COLO668 (cell line): ENCODE results near the gene REEP6.
"Not testable (repeated sequence)": the region's sequence is repeated elsewhere in the genome, so short reads cannot be mapped to it uniquely, and the experiment has no call there.

Experiments
- DNase-seq: peaks from one replicate; lab custom pipeline; 2025; ENCODE audit not compliant: unreplicated experiment; lab: John Stamatoyannopoulos, UW

Gene REEP6

GRCh38 chr19:1471515-1472160 lies 19.3 kb upstream of the REEP6 start:
- DNase-seq: no peak

GRCh38 chr19:1472231-1473084 lies 18.5 kb upstream of the REEP6 start:
- no peak for DNase-seq

GRCh38 chr19:1473085-1473851 lies 17.7 kb upstream of the REEP6 start:
- DNase-seq: no peak

- no peak for DNase-seq
Observed at GRCh38 chr19:1474011-1474764, 16.8 kb upstream of the REEP6 start.

- no peak for DNase-seq
Observed at GRCh38 chr19:1474765-1475351, 16.1 kb upstream of the REEP6 start.

- no peak for DNase-seq
Observed at GRCh38 chr19:1475751-1476437, 15.1 kb upstream of the REEP6 start.

- DNase-seq: not testable (repeated sequence)
Observed at GRCh38 chr19:1477056-1477455, 13.9 kb upstream of the REEP6 start.

GRCh38 chr19:1478934-1479707 lies 11.9 kb upstream of the REEP6 start, which contains the start of gene C19orf25:
Gene C19orf25 (minus strand): TSS chr19:1479215. CDS start chr19:1478903, 312 bp downstream.
- peak; percentile 95 for DNase-seq

- DNase-seq: no peak
Observed at GRCh38 chr19:1481224-1481892, 9.6 kb upstream of the REEP6 start.

- peak; percentile 35 for DNase-seq
Observed at GRCh38 chr19:1481893-1482360, 9.1 kb upstream of the REEP6 start.

GRCh38 chr19:1482361-1483130 lies 8.4 kb upstream of the REEP6 start:
- DNase-seq: no peak

GRCh38 chr19:1483131-1483978 lies 7.6 kb upstream of the REEP6 start:
- DNase-seq: no peak

GRCh38 chr19:1483979-1484428 lies 7.0 kb upstream of the REEP6 start:
- no peak for DNase-seq

- no peak for DNase-seq
Observed at GRCh38 chr19:1486720-1487575, 4.0 kb upstream of the REEP6 start.

- no peak for DNase-seq
Observed at GRCh38 chr19:1487576-1488281, 3.3 kb upstream of the REEP6 start.
